ENCODE results near the gene ZNF606. TPM values are rescaled to one million over a fixed set of nuclear protein-coding genes. Genes with fewer than 3 reads are reported as not detected.

ZNF606 gene
- total and polyA plus RNA-seq, 9 of the 15 experiments (the other 6 are each of a cell fraction or from before 2014, with no cell fraction given) = 0.03 to 0.98 (median 0.28) TPM

DNA sequence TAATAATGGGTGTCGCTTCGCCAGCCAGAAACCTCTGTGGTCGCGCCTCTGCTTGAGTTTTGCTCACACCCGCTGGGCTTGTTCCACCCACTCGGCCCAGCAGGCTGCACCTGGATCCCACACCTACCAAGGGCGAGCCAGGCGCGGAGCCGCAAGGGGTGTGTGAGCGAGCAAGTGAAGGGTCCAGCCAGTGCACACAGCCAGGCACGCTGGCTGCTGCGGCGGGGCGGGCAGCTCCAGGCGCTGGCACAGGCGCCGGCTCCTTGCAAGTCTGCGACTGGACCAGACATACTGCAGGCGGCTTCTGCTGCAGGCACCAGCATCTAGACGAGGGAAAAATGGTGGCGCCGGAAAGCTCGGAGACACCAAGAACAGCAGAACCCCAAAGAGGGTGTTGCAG, 53.3 kb downstream of the ZNF606 start:
- intact Hi-C loops (cut with micrococcal nuclease) (no loop called here), in situ Hi-C loops (cut with MboI) (no loop called here)
- DNase-seq (ENCODE audit: extremely low read depth in 1 of 4, low spot score in 3 of 4) (no peak), ATAC-seq (no peak), FAIRE-seq (no peak)
- H3K36me3 ChIP-seq (ENCODE audit: control insufficient read depth, insufficient read depth, low read length) = no peaks in the 10 kb centered on the region
- no peaks in the 10 kb centered on the region for H3K27me3 ChIP-seq (ENCODE audit: control insufficient read depth in 2 of 2, insufficient read depth in 2 of 2, low read length in 2 of 2)
- no peaks in the 10 kb centered on the region for H3K4me1 ChIP-seq (replicated peaks in 1 of 2; ENCODE audit: control insufficient read depth in 2 of 2, insufficient read depth in 2 of 2, low read length in 2 of 2)
- WGBS (ENCODE audit: insufficient coverage, low coverage, missing lambda C conversion rate) = 22% methylated on average over 24 of the region's 24 CpGs
- no peak overlapping the region for H3K4me3 ChIP-seq
- H3K79me2 ChIP-seq (ENCODE audit: control insufficient read depth, insufficient read depth, low read length) = no peaks in the 10 kb centered on the region
- no peaks in the 10 kb centered on the region; the same call in 1 of the 2 replicates for H3K9me3 ChIP-seq (replicated peaks; ENCODE audit: control insufficient read depth, insufficient read depth, low read depth, low read length)
- H3K9ac ChIP-seq (ENCODE audit: insufficient read depth in 1 of 2, low read depth in 2 of 2, low read length in 2 of 2) = no peak overlapping the region
- no peak overlapping the region for H3K4me2 ChIP-seq (ENCODE audit: insufficient read depth, low read length)
- no peak overlapping the region for H3K27ac ChIP-seq (ENCODE audit: extremely low read depth, low read depth, low read length)
- no TSS peak for BruUV-seq (replicated peaks)
- H2AFZ ChIP-seq (ENCODE audit: low read depth, low read length) = no peak overlapping the region
- ChIA-PET POLR2A (interaction anchor here (0.8 kb wide), 1 partner anchor 930 kb away, joined by 3 read pairs; no protein-coding TSS in a partner anchor), CTCF (ENCODE audit: low intra/inter-chr PET ratio) (no interaction called here)
- TF ChIP-seq, protein P1, sequence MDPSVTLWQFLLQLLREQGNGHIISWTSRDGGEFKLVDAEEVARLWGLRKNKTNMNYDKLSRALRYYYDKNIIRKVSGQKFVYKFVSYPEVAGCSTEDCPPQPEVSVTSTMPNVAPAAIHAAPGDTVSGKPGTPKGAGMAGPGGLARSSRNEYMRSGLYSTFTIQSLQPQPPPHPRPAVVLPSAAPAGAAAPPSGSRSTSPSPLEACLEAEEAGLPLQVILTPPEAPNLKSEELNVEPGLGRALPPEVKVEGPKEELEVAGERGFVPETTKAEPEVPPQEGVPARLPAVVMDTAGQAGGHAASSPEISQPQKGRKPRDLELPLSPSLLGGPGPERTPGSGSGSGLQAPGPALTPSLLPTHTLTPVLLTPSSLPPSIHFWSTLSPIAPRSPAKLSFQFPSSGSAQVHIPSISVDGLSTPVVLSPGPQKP (CRISPR knock-in tag; IDR thresholded peaks at IDR 0.05) = no peak
- TF ChIP-seq TBP (optimal IDR thresholded peaks at IDR 0.05; ENCODE audit: low read depth, low read length) (no peak), ZNF140 (CRISPR knock-in tag; IDR thresholded peaks at IDR 0.05) (no peak), ZNF586 (CRISPR knock-in tag; conservative IDR thresholded peaks at IDR 0.05) (no peak), TAF15 (IDR thresholded peaks at IDR 0.05; ENCODE audit: low read depth, low read length) (no peak), HDAC3 (IDR thresholded peaks at IDR 0.05; ENCODE audit: borderline replicate concordance, partially characterized antibody) (no peak), PURB (CRISPR knock-in tag; IDR thresholded peaks at IDR 0.05; ENCODE audit: low read depth) (no peak), POLR2G (IDR thresholded peaks at IDR 0.05; ENCODE audit: low read depth, low read length) (no peak), SNIP1 (IDR thresholded peaks at IDR 0.05; ENCODE audit: low read depth) (no peak), FOXJ3 (CRISPR knock-in tag; IDR thresholded peaks at IDR 0.05) (no peak), HDAC6 (IDR thresholded peaks at IDR 0.05; ENCODE audit: low read depth, low read length) (no peak), HNRNPLL (IDR thresholded peaks at IDR 0.05; ENCODE audit: low read depth, low read length, poor library complexity, severe bottlenecking) (no peak), TCFL5 (CRISPR knock-in tag; conservative IDR thresholded peaks at IDR 0.05) (no peak)
- TF ChIP-seq, protein P2, sequence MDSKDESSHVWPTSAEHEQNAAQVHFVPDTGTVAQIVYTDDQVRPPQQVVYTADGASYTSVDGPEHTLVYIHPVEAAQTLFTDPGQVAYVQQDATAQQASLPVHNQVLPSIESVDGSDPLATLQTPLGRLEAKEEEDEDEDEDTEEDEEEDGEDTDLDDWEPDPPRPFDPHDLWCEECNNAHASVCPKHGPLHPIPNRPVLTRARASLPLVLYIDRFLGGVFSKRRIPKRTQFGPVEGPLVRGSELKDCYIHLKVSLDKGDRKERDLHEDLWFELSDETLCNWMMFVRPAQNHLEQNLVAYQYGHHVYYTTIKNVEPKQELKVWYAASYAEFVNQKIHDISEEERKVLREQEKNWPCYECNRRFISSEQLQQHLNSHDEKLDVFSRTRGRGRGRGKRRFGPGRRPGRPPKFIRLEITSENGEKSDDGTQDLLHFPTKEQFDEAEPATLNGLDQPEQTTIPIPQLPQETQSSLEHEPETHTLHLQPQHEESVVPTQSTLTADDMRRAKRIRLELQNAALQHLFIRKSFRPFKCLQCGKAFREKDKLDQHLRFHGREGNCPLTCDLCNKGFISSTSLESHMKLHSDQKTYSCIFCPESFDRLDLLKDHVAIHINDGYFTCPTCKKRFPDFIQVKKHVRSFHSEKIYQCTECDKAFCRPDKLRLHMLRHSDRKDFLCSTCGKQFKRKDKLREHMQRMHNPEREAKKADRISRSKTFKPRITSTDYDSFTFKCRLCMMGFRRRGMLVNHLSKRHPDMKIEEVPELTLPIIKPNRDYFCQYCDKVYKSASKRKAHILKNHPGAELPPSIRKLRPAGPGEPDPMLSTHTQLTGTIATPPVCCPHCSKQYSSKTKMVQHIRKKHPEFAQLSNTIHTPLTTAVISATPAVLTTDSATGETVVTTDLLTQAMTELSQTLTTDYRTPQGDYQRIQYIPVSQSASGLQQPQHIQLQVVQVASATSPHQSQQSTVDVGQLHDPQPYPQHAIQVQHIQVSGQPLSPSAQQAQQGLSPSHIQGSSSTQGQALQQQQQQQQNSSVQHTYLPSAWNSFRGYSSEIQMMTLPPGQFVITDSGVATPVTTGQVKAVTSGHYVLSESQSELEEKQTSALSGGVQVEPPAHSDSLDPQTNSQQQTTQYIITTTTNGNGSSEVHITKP (IDR thresholded peaks at IDR 0.05; ENCODE audit: partially characterized antibody) = no peak
- no peaks in the 10 kb centered on the region for H4K20me1 ChIP-seq (replicated peaks; ENCODE audit: control insufficient read depth, insufficient read depth, low read length)
- H3K9me1 ChIP-seq (ENCODE audit: control insufficient read depth, insufficient read depth, low read length) = no peaks in the 10 kb centered on the region
